Measurements from ENCODE around the gene HES3. TPM values are rescaled to one million over a fixed set of nuclear protein-coding genes. Genes with fewer than 3 reads are reported as not detected.

The HES3 gene
- total RNA-seq, 1 donor from 2014 or later: not detected

- H3K4me3 ChIP-seq: no peak overlapping the region
- no peak for TF ChIP-seq POLR2A (IDR thresholded peaks at IDR 0.05)
- H3K4me1 ChIP-seq: peaks cover 29% of the 10 kb centered on the region
- intact Hi-C loops (cut with DNase I): no loop called here
- no peaks in the 10 kb centered on the region for H3K9me3 ChIP-seq
- no peak for DNase-seq (ENCODE audit: extremely low spot score in 2 of 2)
- H3K36me3 ChIP-seq: no peaks in the 10 kb centered on the region
- peak overlapping the region; percentile 41 for H3K27ac ChIP-seq
- no peaks in the 10 kb centered on the region for H3K27me3 ChIP-seq
These were observed 28.9 kb downstream of the HES3 start for GRCh38 chr1:6272868-6273267.

- TF ChIP-seq CTCF (IDR thresholded peaks at IDR 0.05) (no peak), POLR2AphosphoS5 (IDR thresholded peaks at IDR 0.05; ENCODE audit: insufficient read depth in 1 of 2, low read depth in 1 of 2) (peak in 1 of 2 donors; percentile 24)
- DNase-seq (ENCODE audit: extremely low spot score in 2 of 2): no peak
- Histone ChIP-seq H3K27ac (peak overlapping the region; percentile 41), H3K27me3 (no peaks in the 10 kb centered on the region), H3K4me1 (peaks cover 29% of the 10 kb centered on the region), H3K4me3 (no peak overlapping the region), H3K36me3 (no peaks in the 10 kb centered on the region), H3K9me3 (no peaks in the 10 kb centered on the region)
- intact Hi-C loops (cut with DNase I): no loop called here
These were observed 29.5 kb downstream of the HES3 start for GRCh38 chr1:6273380-6273891.

- Histone ChIP-seq H3K9me3 (no peaks in the 10 kb centered on the region), H3K4me3 (no peak overlapping the region), H3K36me3 (no peaks in the 10 kb centered on the region), H3K27ac (no peak overlapping the region), H3K4me1 (peaks cover 29% of the 10 kb centered on the region), H3K27me3 (no peaks in the 10 kb centered on the region)
- TF ChIP-seq POLR2AphosphoS5 (IDR thresholded peaks at IDR 0.05; ENCODE audit: insufficient read depth in 1 of 2, low read depth in 1 of 2) (no peak), POLR2A (IDR thresholded peaks at IDR 0.05) (no peak), CTCF (IDR thresholded peaks at IDR 0.05) (no peak)
- no peak for DNase-seq (ENCODE audit: extremely low spot score in 2 of 2)
- intact Hi-C loops (cut with DNase I): no loop called here
These were observed 30.1 kb downstream of the HES3 start for GRCh38 chr1:6274102-6274501.

GRCh38 chr1:6274622-6275139 lies 30.7 kb downstream of the HES3 start:
- Histone ChIP-seq H3K4me1 (peaks cover 29% of the 10 kb centered on the region), H3K27ac (peak overlapping the region; percentile 91), H3K9me3 (no peaks in the 10 kb centered on the region), H3K36me3 (no peaks in the 10 kb centered on the region), H3K4me3 (no peak overlapping the region), H3K27me3 (no peaks in the 10 kb centered on the region)
- TF ChIP-seq CTCF (IDR thresholded peaks at IDR 0.05) (no peak), POLR2A (IDR thresholded peaks at IDR 0.05) (no peak), POLR2AphosphoS5 (IDR thresholded peaks at IDR 0.05; ENCODE audit: insufficient read depth in 1 of 2, low read depth in 1 of 2) (no peak)
- intact Hi-C loops (cut with DNase I): no loop called here
- no peak for DNase-seq (ENCODE audit: extremely low spot score in 2 of 2)

- DNase-seq (ENCODE audit: extremely low spot score in 2 of 2): no peak
- Histone ChIP-seq H3K36me3 (no peaks in the 10 kb centered on the region), H3K27me3 (no peaks in the 10 kb centered on the region), H3K9me3 (no peaks in the 10 kb centered on the region), H3K27ac (peak overlapping the region; percentile 91), H3K4me1 (peaks cover 29% of the 10 kb centered on the region), H3K4me3 (peak overlapping the region in 1 of 2 donors; percentile 11)
- TF ChIP-seq CTCF (IDR thresholded peaks at IDR 0.05): no peak
- TF ChIP-seq POLR2AphosphoS5 (IDR thresholded peaks at IDR 0.05; ENCODE audit: insufficient read depth in 1 of 2, low read depth in 1 of 2): peak; percentile 58 to 86
- intact Hi-C loops (cut with DNase I): no loop called here
These were observed 32.1 kb downstream of the HES3 start for GRCh38 chr1:6275826-6276782.

Measured in vagina (tissue), 2 donors.